HEK293 (cell line): ENCODE measurements around the gene C2CD3.

Experiments used
- CTCF ChIA-PET: fragments of 350-600 bp; formaldehyde crosslinking; extraction: SDS; loops from one replicate; lab custom pipeline; 2021; ENCODE audit warnings: antibody characterized with exemption; lab: Yijun Ruan, JAX
- POLR2A ChIA-PET: fragments of 300-600 bp; formaldehyde crosslinking; extraction: SDS; loops from one replicate; lab custom pipeline; 2020; ENCODE audit warnings: antibody characterized with exemption, inconsistent platforms; lab: Yijun Ruan, JAX
- H3K27ac ChIP-seq: fragments of 200-500 bp; sonication (Bioruptor generic); 2 replicates; pipeline ENCODE4 v1.5.1; 2014; ENCODE audit warnings: low read depth, low read length, control low read depth, inconsistent platforms; ENCODE audit errors: extremely low read depth
- H3K36me3 ChIP-seq, 2 experiments: fragments of 200-500 bp in 1 of 2; sonication (Bioruptor generic) in 1 of 2; 1 replicate in 1 of 2; 2 replicates in 1 of 2; pipeline ENCODE4 v1.5.1; 2014 to 2017; ENCODE audit warnings: inconsistent platforms in 2 of 2, low read length in 2 of 2; ENCODE audit not compliant: control insufficient read depth in 2 of 2, insufficient read depth in 1 of 2
- H3K4me1 ChIP-seq: fragments of 200-500 bp; sonication (Bioruptor generic); 2 replicates; pipeline ENCODE4 v1.5.1; 2014; ENCODE audit warnings: mild to moderate bottlenecking, low read length, inconsistent platforms; ENCODE audit not compliant: control insufficient read depth, insufficient read depth
- H3K4me3 ChIP-seq: 2 replicates; pipeline ENCODE4 v1.5.1; 2011; ENCODE audit warnings: low read depth, mild to moderate bottlenecking, control low read depth, low read length, moderate library complexity
- H3K9me3 ChIP-seq: fragments of 200-500 bp; sonication (Bioruptor generic); 2 replicates; pipeline ENCODE4 v1.5.1; 2014; ENCODE audit warnings: low read depth, low read length, inconsistent platforms; ENCODE audit not compliant: control insufficient read depth, insufficient read depth
- ATF2 ChIP-seq: fragments of 450-650 bp; formaldehyde crosslinking; IDR thresholded peaks from 2 replicates; pipeline ENCODE4 v1.5.1; 2016; ENCODE audit warnings: missing biosample characterization, missing genetic modification characterization, low read depth
- GLI4 ChIP-seq: fragments of 450-650 bp; formaldehyde crosslinking; IDR thresholded peaks from 2 replicates; pipeline ENCODE4 v1.5.1; 2016; ENCODE audit warnings: missing biosample characterization, missing genetic modification characterization
- GLIS1 ChIP-seq: fragments of 450-650 bp; formaldehyde crosslinking; IDR thresholded peaks from 2 replicates; pipeline ENCODE4 v1.5.1; 2016; ENCODE audit warnings: missing biosample characterization, missing genetic modification characterization
- HOXA7 ChIP-seq: sonication (generic); formaldehyde crosslinking; IDR thresholded peaks from 2 replicates; pipeline ENCODE4 v1.8.1; 2022; ENCODE audit warnings: missing genetic modification reagents, borderline replicate concordance
- SP7 ChIP-seq: fragments of 450-650 bp; formaldehyde crosslinking; IDR thresholded peaks from 2 replicates; pipeline ENCODE4 v1.5.1; 2016; ENCODE audit warnings: missing biosample characterization, missing genetic modification characterization
- YY1 ChIP-seq: fragments of 450-650 bp; formaldehyde crosslinking; IDR thresholded peaks from 2 replicates; pipeline ENCODE4 v1.5.1; 2018; ENCODE audit warnings: missing biosample characterization, missing genetic modification characterization
- YY2 ChIP-seq: fragments of 450-650 bp; formaldehyde crosslinking; IDR thresholded peaks from 2 replicates; pipeline ENCODE4 v1.5.1; 2016; ENCODE audit warnings: missing biosample characterization, missing genetic modification characterization
- ZEB2 ChIP-seq: fragments of 450-650 bp; formaldehyde crosslinking; IDR thresholded peaks from 2 replicates; pipeline ENCODE4 v1.5.1; 2016; ENCODE audit warnings: missing biosample characterization, missing genetic modification characterization
- ZFHX2 ChIP-seq: fragments of 450-650 bp; formaldehyde crosslinking; conservative IDR thresholded peaks from 2 replicates; pipeline ENCODE4 v1.5.1; 2016; ENCODE audit warnings: missing biosample characterization, missing genetic modification characterization
- ZFP3 ChIP-seq: fragments of 450-650 bp; formaldehyde crosslinking; IDR thresholded peaks from 2 replicates; pipeline ENCODE4 v1.5.1; 2016; ENCODE audit warnings: low read depth, missing biosample characterization, missing genetic modification characterization
- ZFP69B ChIP-seq: fragments of 450-650 bp; formaldehyde crosslinking; IDR thresholded peaks from 2 replicates; pipeline ENCODE4 v1.5.1; 2016; ENCODE audit warnings: missing biosample characterization, missing genetic modification characterization
- ZNF112 ChIP-seq: fragments of 450-650 bp; formaldehyde crosslinking; IDR thresholded peaks from 2 replicates; pipeline ENCODE4 v1.5.0; 2017; ENCODE audit warnings: missing biosample characterization, missing genetic modification characterization
- ZNF133 ChIP-seq: fragments of 450-650 bp; formaldehyde crosslinking; IDR thresholded peaks from 2 replicates; pipeline ENCODE4 v1.5.1; 2016; ENCODE audit warnings: missing biosample characterization, missing genetic modification characterization
- ZNF184 ChIP-seq: fragments of 450-650 bp; IDR thresholded peaks from 2 replicates; pipeline ENCODE4 v1.5.1; 2018; ENCODE audit warnings: missing biosample characterization, mild to moderate bottlenecking, missing genetic modification characterization
- ZNF354C ChIP-seq: fragments of 450-650 bp; formaldehyde crosslinking; IDR thresholded peaks from 2 replicates; pipeline ENCODE4 v1.5.1; 2016; ENCODE audit warnings: missing biosample characterization, missing genetic modification characterization, low read depth, borderline replicate concordance
- ZNF366 ChIP-seq: fragments of 450-650 bp; formaldehyde crosslinking; conservative IDR thresholded peaks from 2 replicates; pipeline ENCODE4 v1.5.1; 2016; ENCODE audit warnings: missing biosample characterization, missing genetic modification characterization
- ZNF426 ChIP-seq: fragments of 450-650 bp; formaldehyde crosslinking; IDR thresholded peaks from 2 replicates; pipeline ENCODE4 v1.5.1; 2017; ENCODE audit warnings: missing biosample characterization, missing genetic modification characterization, mild to moderate bottlenecking, inconsistent platforms, moderate library complexity
- ZNF501 ChIP-seq: fragments of 450-650 bp; formaldehyde crosslinking; IDR thresholded peaks from 2 replicates; pipeline ENCODE4 v1.5.1; 2016; ENCODE audit warnings: missing biosample characterization, missing genetic modification characterization
- ZNF596 ChIP-seq: fragments of 450-650 bp; IDR thresholded peaks from 2 replicates; pipeline ENCODE4 v1.5.0; 2018; ENCODE audit warnings: missing biosample characterization, mild to moderate bottlenecking, missing genetic modification characterization, moderate library complexity
- ZNF660 ChIP-seq: fragments of 450-650 bp; IDR thresholded peaks from 2 replicates; pipeline ENCODE4 v1.5.1; 2018; ENCODE audit warnings: missing biosample characterization, mild to moderate bottlenecking, missing genetic modification characterization
- TF ChIP-seq, protein P1 (sequence below): fragments of 450-650 bp; formaldehyde crosslinking; IDR thresholded peaks from 2 replicates; pipeline ENCODE4 v1.5.1; 2016; ENCODE audit warnings: missing biosample characterization, missing genetic modification characterization
- TF ChIP-seq, protein P2 (sequence below): fragments of 450-650 bp; formaldehyde crosslinking; IDR thresholded peaks from 2 replicates; pipeline ENCODE4 v1.5.1; 2016; ENCODE audit warnings: missing biosample characterization, missing genetic modification characterization

Gene C2CD3

GRCh38 chr11:73976451-73977151, 194.2 kb downstream of the C2CD3 start:
- Histone ChIP-seq H3K4me3 (no peak overlapping the region), H3K27ac (no peak overlapping the region), H3K9me3 (no peaks in the 10 kb centered on the region), H3K4me1 (no peaks in the 10 kb centered on the region), H3K36me3 (peaks cover 0 to 77% of the 10 kb centered on the region in 2 experiments; a peak in 1 of 3 replicates)
- TF ChIP-seq ATF2 (tag by site-specific recombination) (peak; percentile 27; the same call in 1 of the 2 replicates), ZNF354C (tag by site-specific recombination) (no peak)
- CTCF ChIA-PET: interaction anchor here (1.1 kb wide), 1 partner anchor 13 kb away, joined by 3 read pairs; no protein-coding TSS in a partner anchor
- POLR2A ChIA-PET: no interaction called here

GRCh38 chr11:73975479-73975757, 195.4 kb downstream of the C2CD3 start:
- peaks cover 0 to 66% of the 10 kb centered on the region in 2 experiments; a peak in 1 of 3 replicates for H3K36me3 ChIP-seq
- H3K4me3 ChIP-seq: no peak overlapping the region
- CTCF ChIA-PET: no interaction called here
- no peaks in the 10 kb centered on the region for H3K9me3 ChIP-seq
- H3K27ac ChIP-seq: no peak overlapping the region
- H3K4me1 ChIP-seq: no peaks in the 10 kb centered on the region
- POLR2A ChIA-PET: no interaction called here
- TF ChIP-seq ZNF501 (tag by site-specific recombination) (no peak), ZNF133 (no peak)

GRCh38 chr11:73974604-73975478, 196.0 kb downstream of the C2CD3 start:
- POLR2A ChIA-PET: no interaction called here
- Histone ChIP-seq H3K9me3 (no peaks in the 10 kb centered on the region), H3K4me1 (no peaks in the 10 kb centered on the region), H3K36me3 (peaks cover 0 to 60% of the 10 kb centered on the region in 2 experiments; a peak in 1 of 3 replicates), H3K4me3 (no peak overlapping the region), H3K27ac (no peak overlapping the region)
- CTCF ChIA-PET: no interaction called here
- TF ChIP-seq ZNF366 (tag by site-specific recombination) (peak; percentile 63), ZNF184 (no peak)

- Histone ChIP-seq H3K9me3 (no peaks in the 10 kb centered on the region), H3K4me3 (no peak overlapping the region), H3K36me3 (peaks cover 0 to 41% of the 10 kb centered on the region in 2 experiments; a peak in 1 of 3 replicates), H3K27ac (no peak overlapping the region), H3K4me1 (no peaks in the 10 kb centered on the region)
- ChIA-PET POLR2A (interaction anchor here (0.7 to 1.7 kb wide), 2 partner anchors 10 to 177 kb away, joined by 3 to 7 read pairs; partner anchors contain the start of gene UCP2), CTCF (interaction anchor here (0.6 kb wide), 2 partner anchors 93 to 353 kb away, joined by 3 to 4 read pairs; no protein-coding TSS in a partner anchor)
- TF ChIP-seq, protein P1, sequence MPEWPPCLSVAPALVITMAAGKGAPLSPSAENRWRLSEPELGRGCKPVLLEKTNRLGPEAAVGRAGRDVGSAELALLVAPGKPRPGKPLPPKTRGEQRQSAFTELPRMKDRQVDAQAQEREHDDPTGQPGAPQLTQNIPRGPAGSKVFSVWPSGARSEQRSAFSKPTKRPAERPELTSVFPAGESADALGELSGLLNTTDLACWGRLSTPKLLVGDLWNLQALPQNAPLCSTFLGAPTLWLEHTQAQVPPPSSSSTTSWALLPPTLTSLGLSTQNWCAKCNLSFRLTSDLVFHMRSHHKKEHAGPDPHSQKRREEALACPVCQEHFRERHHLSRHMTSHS (tag by site-specific recombination): no peak
- TF ChIP-seq, protein P2, sequence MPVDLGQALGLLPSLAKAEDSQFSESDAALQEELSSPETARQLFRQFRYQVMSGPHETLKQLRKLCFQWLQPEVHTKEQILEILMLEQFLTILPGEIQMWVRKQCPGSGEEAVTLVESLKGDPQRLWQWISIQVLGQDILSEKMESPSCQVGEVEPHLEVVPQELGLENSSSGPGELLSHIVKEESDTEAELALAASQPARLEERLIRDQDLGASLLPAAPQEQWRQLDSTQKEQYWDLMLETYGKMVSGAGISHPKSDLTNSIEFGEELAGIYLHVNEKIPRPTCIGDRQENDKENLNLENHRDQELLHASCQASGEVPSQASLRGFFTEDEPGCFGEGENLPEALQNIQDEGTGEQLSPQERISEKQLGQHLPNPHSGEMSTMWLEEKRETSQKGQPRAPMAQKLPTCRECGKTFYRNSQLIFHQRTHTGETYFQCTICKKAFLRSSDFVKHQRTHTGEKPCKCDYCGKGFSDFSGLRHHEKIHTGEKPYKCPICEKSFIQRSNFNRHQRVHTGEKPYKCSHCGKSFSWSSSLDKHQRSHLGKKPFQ (tag by site-specific recombination): no peak
- no peak for TF ChIP-seq YY1 (tag by site-specific recombination)
- no peak for TF ChIP-seq ZFP3 (tag by site-specific recombination)
- TF ChIP-seq ZNF112 (tag by site-specific recombination): no peak
- TF ChIP-seq GLIS1 (tag by site-specific recombination): no peak
- TF ChIP-seq GLI4: no peak
- TF ChIP-seq ZNF133: no peak
- TF ChIP-seq YY2 (tag by site-specific recombination): no peak
- no peak for TF ChIP-seq ZNF660 (tag by site-specific recombination)
- no peak for TF ChIP-seq ZEB2 (tag by site-specific recombination)
- no peak for TF ChIP-seq ZFP69B (tag by site-specific recombination)
- TF ChIP-seq SP7 (tag by site-specific recombination): no peak
- no peak for TF ChIP-seq ZFHX2
- TF ChIP-seq ZNF596 (tag by site-specific recombination): no peak
- TF ChIP-seq ZNF426 (tag by site-specific recombination): no peak
- no peak for TF ChIP-seq HOXA7 (CRISPR knock-in tag)
Measured at GRCh38 chr11:73972620-73973449, 198.0 kb downstream of the C2CD3 start.
